Neural progenitor cell (in vitro differentiated cells): ENCODE results near the gene RIPPLY3.

Source experiments
- EZH2 ChIP-seq: fragments of 200-600 bp; sonication (generic); IDR thresholded peaks from 2 replicates; pipeline ENCODE4 v1.6.1; 2017; ENCODE audit warnings: antibody characterized with exemption, mild to moderate bottlenecking, moderate library complexity
- EZH2phosphoT487 ChIP-seq: fragments of 200-600 bp; sonication (generic); IDR thresholded peaks from 2 replicates; pipeline ENCODE4 v1.6.1; 2017; ENCODE audit warnings: antibody characterized with exemption
- TF ChIP-seq, protein P1 (sequence below): fragments of 200-600 bp; sonication (generic); IDR thresholded peaks from 2 replicates; pipeline ENCODE4 v1.5.1; 2017; ENCODE audit warnings: antibody characterized with exemption, mild to moderate bottlenecking

DNA sequence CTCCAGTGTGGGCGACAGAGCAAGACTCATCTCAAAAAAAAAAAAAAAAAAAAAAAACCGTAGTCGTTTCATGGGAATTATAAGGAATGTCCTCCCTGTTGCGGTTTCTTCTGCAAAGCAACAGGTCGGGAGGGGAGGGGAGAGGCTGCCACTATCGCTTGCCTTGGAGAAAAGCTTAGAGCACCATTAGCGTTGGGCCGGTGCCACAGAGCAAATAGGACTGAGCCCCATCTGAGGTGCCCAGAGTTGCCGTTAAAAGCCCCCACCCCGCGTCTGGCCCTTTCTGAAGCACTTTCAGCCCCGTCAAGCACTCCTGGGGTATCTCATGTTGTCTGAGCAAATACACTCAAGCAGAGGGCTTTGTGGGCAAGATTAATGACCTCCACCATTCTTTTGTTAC, 2.2 kb downstream of the RIPPLY3 start:
- TF ChIP-seq, protein P1, sequence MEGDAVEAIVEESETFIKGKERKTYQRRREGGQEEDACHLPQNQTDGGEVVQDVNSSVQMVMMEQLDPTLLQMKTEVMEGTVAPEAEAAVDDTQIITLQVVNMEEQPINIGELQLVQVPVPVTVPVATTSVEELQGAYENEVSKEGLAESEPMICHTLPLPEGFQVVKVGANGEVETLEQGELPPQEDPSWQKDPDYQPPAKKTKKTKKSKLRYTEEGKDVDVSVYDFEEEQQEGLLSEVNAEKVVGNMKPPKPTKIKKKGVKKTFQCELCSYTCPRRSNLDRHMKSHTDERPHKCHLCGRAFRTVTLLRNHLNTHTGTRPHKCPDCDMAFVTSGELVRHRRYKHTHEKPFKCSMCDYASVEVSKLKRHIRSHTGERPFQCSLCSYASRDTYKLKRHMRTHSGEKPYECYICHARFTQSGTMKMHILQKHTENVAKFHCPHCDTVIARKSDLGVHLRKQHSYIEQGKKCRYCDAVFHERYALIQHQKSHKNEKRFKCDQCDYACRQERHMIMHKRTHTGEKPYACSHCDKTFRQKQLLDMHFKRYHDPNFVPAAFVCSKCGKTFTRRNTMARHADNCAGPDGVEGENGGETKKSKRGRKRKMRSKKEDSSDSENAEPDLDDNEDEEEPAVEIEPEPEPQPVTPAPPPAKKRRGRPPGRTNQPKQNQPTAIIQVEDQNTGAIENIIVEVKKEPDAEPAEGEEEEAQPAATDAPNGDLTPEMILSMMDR, result no peak
- TF ChIP-seq EZH2, result no peak
- no peak for TF ChIP-seq EZH2phosphoT487
